ENCODE data around the gene ONECUT3. TPM values are rescaled to one million over a fixed set of nuclear protein-coding genes. Genes with fewer than 3 reads are reported as not detected.
"Not testable (repeated sequence)": the region's sequence is repeated elsewhere in the genome, so short reads cannot be mapped to it uniquely, and the experiment has no call there.

The ONECUT3 gene
- under 1 TPM in 2 of 4 donors, not detected in 2; 0.03 TPM for polyA plus RNA-seq (ENCODE audit: insufficient read length in 4 of 4)

DNA sequence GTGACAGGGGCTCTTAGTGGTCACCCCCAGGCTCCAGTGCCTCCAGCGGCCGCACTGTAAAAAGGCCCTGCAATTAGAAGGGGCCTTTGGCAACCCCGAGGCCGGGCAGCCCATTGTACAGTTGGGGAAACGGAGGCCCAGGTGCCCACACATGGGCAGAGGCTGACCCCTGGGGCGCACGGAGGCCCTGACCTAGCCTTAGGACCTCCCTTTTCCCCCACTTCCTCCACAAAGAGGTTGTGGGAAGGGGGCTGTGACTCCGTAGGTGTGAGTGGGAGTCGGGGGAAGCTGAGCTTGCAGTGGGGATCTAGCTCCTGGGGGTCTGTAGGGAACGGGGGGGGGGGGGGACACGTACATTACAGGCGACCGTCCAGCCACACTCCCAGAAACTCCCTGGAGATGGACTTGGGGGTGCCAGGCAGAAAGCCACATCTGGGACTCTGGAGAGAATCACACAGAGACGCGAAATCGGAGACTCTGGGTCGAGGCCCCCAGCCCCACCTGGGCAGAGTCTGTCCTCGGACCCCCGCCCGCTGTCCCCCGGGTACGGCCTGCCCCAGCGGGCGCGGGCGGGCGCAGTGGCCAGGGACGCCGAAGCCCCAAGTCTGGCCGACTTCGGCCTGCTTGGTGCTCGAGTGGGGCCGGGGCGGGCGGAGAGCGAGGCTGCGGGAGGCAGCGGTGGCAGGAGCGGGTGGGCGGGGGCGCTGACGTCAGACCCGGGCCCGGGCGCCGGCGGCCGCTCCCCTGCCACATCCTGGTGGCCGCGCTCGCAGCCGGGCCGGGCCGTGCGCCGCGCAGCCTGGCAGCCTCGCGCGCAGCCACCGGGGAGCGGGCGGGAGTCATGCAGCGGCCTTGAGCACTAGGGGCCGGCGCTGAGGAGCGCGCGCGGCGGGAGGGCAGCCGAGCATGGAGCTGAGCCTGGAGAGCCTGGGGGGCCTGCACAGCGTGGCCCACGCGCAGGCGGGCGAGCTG, at the start of gene ONECUT3:
TSS of gene ONECUT3 (plus strand) at position 750 of the 972 bp plus-strand sequence. CDS start at position 907, 157 bp downstream.
- DNase-seq (ENCODE audit: low read depth in 4 of 4, low spot score in 3 of 4), result no peak

DNA sequence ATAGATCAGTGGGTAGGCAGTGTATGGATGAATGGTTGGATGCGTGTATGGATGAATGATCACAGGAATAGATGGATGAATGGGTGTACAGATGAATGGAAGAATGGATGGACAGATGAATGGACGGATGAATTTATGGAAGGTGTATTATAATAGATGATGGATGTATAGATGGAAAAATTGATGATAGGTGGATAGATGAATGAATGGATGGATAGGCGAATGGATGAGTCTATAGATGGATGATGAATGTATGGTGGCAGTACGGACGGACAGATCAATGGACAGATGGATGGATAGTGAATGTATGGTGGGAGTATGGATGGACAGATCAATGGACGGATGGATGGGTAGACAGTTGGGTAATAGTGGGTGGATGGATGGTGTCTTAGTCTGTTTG, 49.0 kb upstream of the ONECUT3 start:
- DNase-seq (ENCODE audit: low read depth in 4 of 4, low spot score in 3 of 4), result no peak

DNA sequence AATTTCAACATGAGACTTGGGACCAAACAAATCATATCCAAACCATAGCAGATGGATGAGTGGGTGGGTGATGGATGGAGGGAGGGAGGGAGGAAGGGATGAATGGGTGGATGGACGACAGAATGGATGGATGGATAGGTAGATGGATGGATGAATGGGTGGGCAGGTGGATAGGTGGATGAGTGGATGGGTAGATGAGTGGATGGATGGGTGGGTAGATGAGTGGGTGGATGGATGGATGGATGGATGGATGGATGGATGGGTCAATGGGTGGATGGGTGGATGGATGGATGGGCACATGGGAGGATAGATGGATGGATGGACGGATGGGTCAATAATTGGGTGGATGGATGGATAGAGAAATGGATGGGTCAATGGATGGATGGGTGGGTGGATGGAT, 47.9 kb upstream of the ONECUT3 start:
- no peak for DNase-seq (ENCODE audit: low read depth in 4 of 4, low spot score in 3 of 4)

DNA sequence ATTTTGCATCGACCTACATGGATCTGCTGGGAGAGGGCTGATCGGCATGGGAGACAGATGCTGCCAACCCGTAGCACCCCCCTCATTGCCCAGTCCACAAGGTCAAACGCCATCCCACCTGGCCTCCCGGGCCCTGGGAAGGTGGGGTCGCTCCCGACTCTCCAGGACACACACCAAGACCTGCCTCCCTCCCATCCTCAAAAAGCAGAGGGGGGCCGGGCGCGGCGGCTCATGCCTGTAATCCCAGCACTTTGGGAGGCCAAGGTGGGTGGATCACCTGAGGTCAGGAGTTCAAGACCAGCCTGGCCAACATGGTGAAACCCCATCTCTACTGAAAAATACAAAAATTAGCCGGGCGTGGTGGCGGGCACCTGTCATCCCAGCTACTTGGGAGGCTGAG, 46.7 kb upstream of the ONECUT3 start:
- DNase-seq (ENCODE audit: low read depth in 4 of 4, low spot score in 3 of 4), result not testable (repeated sequence)

DNA sequence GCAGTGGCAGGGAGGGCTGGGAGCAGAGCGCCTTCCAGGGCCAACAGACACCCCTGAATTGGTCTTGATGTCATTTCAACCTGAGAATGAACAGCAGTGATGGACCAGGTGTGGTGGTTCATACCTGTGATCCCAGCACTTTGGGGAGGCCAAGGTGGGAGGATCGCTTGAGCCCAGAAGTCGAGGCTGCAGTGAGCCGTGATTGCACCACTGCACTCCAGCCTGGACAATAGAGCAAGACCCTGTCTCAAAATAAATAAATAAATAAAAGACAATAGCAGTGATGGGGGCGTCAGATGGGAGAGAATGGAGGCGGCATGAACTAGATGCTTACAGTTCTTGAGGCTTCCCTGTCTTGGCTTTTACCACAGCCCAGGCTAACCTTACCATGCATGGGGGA, 46.1 kb upstream of the ONECUT3 start:
- DNase-seq (ENCODE audit: low read depth in 4 of 4, low spot score in 3 of 4), result no peak

DNA sequence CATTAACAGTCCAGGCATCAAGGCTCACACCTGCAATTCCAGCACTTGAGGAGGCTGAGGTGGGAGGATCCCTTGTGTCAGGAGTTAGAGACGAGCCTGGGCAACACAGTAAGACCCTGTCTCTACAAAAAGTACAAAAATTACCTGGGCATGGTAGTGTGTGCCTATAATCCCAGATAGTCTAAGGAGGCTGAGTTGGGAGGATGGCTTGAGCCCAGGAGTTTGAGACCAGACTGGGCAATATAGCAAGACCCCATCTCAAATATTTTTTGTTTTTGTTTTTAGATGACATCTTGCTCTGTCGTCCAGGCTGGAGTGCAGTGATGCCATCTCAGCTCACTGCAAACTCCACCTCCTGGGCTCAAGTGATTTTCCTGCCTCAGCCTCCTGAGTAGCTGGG, 40.1 kb upstream of the ONECUT3 start:
- no peak for DNase-seq (ENCODE audit: low read depth in 4 of 4, low spot score in 3 of 4)

DNA sequence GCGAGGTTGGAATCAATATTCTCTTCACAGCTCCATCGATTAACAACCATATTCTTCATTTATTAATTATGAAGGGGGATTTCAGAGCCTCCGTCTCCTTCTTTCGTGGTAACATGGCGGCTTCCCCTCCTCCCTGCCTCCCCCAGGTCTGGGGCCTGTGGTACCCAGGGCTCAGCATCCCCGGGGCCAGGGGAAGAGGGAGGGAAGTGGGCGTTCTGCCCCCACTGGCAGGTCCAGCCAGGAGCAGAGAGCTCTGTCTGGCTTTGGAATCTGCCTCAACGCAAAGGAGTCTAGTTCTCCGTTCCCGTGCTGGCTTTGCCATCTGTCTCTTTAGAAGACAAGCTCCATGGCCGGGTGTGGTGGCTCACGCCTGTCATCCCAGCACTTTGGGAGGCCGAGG, 37.8 kb upstream of the ONECUT3 start:
- no peak for DNase-seq (ENCODE audit: low read depth in 4 of 4, low spot score in 3 of 4)

DNA sequence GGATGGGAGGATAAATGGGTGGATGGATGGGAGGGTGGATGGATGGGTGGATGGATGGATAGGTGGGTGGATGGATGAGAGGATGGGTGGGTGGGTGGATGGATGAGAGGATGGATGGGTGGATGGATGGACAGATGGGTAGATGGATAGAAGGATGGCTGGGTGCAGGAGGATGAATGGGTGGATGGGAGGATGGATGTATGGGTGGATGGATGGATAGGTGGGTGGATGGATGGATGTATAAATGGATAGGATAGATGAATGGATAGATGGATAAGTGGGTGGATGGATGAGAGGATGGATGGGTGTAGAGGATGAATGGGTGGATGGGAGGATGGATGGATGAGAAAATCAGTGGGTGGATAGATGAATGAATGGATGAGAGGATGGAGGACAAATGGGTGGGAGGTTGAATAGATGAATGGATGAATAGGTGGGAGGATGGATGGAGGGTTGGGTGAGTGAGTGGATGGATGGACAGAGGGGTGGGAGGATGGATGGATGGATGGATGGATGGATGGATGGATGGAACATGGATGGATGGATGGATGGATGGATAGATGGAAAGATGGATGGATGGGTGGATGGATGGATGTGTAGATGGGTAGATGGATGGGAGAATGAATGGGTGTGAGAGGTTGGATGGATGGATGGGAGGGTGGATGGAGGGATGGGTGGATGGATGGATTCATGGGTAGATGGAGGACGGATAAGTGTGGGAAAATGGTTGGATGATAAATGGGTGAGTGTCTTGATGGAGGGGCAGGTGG, 35.9 kb upstream of the ONECUT3 start:
- DNase-seq (ENCODE audit: low read depth in 4 of 4, low spot score in 3 of 4), result no peak

DNA sequence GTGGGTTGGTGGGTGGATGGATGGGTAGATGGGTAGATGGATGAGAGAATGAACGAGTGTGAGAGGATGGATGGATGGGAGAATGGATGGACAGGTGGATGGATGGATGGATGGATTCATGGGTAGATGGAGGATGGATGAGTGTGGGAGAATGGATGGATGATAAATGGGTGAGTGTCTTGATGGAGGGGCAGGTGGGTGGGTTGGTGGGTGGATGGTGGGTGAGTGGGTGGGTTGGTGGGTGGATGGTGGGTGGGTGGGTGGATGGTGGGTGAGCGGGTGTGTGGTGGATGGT, 35.4 kb upstream of the ONECUT3 start:
- no peak for DNase-seq (ENCODE audit: low read depth in 4 of 4, low spot score in 3 of 4)

DNA sequence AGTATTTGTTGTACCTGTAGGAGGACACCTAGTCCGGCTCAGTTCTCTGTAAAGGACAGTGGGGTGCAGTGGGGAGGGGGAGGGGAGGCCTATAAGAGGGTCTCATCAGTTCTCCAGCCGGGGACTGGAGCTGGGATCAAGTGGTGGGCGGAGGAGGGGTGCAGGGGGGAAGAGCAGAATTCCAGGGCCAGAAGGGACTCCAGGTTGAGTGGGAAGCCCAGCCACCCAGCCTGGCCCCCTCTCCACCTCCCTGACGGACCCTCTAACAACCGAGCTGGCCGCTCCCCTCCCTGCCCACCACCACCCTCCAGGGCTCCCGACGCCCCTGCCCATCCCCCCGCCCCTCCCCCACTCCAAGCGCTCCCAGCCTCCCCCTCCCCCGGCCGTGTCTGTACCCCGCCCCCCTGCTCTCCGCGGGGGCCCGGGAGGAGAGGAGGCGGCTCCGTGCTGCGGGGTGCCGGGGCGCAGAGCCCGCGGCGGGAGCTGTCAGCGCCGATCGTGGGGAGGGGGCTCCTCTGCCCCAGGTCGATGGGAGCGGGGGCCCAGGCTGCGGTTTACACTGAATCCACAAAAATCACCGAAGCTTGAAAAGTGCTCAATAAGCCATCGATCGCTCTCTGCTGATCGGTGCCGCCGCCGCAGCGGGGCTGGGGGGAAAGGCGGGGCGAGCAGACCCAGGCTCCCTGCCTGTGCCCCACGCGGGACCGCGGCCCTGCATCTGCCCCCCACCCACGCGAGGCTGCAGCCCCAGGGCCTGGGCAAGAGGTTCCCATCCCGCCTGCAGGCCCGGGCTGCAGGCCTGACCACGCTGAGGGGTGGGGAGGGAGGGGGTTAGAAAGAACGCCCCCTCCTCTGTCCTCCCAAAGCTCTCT, 34.6 kb upstream of the ONECUT3 start:
- no peak for DNase-seq (ENCODE audit: low read depth in 4 of 4, low spot score in 3 of 4)

DNA sequence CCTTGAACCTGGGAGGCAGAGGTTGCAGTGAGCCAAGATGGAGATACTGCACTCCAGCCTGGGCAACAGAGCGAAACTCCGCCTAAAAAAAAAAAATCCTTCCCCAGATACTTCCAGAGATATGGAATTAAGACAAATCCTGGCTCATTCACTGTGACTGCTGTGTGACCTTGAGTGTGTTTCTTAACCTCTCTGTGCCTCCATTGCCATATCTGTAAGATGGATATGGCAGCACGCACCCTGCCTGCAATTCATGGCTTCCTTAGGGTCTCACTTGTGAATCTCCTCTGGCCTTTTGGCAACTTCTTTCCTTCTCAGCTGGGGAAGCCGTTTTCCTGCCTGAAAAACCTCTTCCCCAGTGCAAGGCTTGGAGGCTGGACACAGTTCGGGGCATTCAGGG, 33.8 kb upstream of the ONECUT3 start:
- no peak for DNase-seq (ENCODE audit: low read depth in 4 of 4, low spot score in 3 of 4)

DNA sequence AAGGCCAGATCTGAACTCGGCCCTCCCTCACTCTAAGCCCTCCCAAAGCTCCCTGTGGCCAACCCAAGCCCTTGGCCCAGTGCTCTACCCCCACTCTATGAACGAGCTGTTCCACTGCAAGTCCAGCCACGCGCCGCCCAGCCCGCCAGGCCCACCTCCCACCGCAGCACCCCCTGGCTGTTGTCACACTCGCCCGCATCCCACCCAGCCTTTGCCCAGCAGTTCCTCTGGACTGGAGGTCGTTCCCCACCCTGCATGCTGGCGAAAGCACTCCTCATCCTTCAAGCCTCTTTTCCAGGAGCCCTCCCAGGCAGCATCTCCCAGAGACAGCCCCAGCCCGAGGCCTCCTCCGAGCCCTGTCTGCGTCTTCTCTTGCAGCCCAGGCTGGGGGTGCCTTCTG, 33.1 kb upstream of the ONECUT3 start:
- no peak for DNase-seq (ENCODE audit: low read depth in 4 of 4, low spot score in 3 of 4)

DNA sequence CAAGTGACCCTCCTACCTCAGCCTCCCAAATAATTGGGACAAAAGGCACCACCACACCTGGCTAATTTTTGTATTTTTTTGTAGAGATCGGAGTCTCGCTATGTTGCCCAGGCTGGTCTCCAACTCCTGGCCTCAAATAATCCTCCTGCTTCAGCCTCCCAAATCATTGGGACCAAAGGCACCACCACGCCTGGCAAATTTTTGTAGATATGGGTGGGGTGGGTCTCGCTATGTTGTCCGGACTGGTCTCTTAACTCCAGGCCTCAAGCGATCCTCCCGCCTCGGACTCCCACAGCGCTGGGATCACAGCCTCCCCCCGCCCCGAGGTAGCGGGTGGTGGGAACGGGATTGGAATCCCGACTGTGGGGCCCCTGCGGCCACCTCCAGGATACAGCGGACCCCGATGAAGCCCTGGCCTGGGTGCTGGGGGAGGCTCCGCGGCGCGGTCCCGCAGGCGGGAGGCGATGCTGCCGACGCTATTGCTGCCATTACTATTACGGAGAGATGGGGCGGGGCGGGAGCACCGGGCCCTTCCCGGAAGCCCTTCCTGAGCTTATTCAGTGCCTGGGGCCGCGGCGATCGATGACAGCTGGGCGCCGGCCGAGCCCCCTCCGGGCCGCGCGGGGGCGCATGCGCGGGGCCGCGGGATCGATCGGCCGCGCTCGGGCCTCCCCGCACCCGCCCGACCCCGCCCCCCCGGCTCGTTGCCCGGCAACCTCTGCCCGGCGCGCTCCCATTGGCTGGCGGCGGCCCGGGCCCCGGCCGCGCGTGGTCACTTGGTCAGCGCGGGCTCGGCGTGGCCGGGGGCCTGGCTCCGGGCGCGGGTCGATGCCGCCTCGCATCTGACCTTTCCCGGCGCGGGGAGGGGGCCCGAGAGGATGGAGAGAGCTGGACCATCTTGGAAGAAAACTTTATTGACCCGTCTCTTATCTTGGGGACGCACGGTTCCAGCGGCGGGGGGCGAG, 27.9 kb upstream of the ONECUT3 start:
- peak in 1 of 4 donors; percentile 35 for DNase-seq (ENCODE audit: low read depth in 4 of 4, low spot score in 3 of 4)

DNA sequence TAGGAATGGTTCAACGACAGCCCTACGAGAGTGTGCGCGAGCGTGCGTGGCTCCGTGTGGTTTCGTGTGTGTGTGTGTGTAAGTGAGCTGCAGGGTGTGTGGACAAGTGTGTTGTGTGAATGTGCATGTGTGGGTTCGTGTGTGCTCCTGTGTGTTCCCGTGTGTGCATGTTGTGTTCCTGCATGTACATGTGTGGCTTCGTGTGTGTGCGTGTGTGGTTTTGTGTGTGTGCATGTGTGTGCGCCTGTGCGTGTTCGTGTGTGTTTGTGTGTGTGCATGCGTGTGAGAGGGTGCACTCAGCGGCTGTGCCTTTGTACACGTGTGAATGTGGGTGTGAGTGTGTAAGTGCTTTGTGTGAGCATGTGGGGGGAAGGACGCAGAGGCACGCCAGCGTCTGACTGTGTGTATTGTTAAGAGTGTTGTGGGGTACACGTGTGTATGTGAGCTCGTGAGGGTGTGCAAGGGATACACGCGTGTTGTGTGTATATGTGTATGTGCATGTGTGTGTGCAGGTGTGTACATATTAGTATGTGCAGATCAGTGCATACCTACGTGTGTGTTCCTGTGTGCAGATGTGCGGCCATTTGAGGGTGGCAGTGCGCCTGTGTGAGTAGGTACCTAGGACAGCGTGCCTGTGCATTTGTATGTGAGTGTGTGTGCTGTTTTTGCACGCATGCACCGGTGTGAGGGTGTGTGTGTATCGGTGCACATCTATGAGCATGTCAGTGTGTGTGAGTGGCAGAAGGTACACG, 24.3 kb upstream of the ONECUT3 start:
- no peak for DNase-seq (ENCODE audit: low read depth in 4 of 4, low spot score in 3 of 4)

DNA sequence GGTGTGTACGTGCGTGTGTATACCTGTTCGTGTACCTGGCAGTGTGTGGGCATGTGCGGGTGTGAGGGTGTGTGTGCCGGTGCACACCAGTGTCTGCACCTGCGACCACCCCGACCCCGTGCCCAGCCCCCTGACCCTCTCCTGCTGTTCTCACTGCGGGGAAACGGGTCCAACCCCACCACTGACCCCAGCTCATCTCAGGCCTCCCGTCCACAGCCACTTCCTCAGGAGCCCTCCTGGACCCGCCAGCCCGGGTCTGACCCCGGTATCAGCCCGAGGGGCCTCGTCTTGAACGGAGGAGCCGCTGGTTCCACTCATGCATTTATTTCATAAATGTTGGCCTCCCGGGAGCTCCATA, 23.8 kb upstream of the ONECUT3 start:
- DNase-seq (ENCODE audit: low read depth in 4 of 4, low spot score in 3 of 4), result no peak

DNA sequence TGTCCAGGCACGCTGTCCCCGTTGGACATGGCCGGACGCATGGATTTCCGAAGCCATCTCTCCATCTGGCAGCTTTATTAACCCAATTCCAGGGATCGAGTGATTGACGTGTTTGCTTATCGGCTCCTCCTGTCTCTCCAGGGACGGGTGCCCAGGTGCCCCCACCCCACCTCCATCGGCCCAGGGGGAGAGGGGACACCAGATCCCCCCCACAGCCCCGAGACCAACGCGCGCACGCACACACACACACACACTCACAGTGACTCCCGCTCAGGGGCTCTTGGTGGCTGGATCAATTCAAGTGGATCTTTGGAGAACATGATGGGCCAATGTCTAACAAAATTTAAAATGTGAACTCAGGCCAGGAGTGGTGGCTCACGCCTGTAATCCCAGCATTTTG, 23.1 kb upstream of the ONECUT3 start:
- no peak for DNase-seq (ENCODE audit: low read depth in 4 of 4, low spot score in 3 of 4)

DNA sequence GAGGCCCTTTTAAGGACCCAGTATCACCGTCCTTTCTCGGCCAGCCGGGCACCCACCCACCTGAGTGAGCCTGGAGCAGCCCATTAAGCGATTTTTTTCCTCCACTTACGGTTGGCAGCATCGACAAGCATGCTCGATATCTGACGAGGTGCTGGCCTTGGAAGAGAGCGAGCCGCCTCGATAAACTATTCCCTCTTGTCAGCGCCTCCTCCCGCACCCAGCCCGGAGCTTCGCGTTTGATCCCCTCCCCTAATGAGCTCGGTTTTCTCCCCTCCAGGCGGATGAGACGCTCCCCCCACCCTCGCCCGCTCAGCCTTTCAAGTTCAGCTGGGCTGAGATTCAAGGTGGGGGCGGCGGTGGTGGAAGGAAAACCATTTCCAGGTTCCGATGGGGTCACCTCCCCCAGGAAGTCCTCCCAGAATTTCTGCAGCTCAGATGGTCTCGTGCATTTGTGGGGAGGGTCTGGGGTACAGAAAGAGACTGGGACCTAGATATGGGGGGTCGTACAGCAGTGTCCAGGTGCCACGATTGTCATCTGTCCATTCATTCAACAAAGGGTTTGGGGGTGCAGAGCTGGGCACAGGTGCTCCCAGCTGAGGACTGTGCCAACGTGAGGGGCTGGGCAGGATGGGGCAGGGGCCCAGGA, 18.9 kb upstream of the ONECUT3 start:
- no peak for DNase-seq (ENCODE audit: low read depth in 4 of 4, low spot score in 3 of 4)

DNA sequence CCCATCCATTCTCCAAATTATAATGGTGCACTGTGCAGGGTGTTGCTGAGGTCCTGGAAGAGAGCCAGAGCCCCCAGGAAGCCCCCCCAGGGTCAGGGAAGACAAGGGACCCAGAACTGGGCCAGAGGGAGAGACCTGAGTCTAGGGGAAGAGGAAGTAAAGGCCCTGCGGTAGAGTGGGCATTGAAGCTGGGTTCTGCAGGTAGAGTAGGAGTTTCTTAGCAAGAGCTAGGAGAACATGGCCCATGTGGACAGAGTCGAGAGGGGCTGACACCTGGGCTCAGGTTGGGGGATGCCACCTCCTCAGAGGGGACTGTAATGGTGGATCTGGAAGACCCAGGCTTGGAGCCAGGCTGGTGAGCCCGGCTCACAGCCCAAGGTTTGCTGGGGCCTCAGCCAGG, 17.0 kb upstream of the ONECUT3 start:
- DNase-seq (ENCODE audit: low read depth in 4 of 4, low spot score in 3 of 4), result no peak

DNA sequence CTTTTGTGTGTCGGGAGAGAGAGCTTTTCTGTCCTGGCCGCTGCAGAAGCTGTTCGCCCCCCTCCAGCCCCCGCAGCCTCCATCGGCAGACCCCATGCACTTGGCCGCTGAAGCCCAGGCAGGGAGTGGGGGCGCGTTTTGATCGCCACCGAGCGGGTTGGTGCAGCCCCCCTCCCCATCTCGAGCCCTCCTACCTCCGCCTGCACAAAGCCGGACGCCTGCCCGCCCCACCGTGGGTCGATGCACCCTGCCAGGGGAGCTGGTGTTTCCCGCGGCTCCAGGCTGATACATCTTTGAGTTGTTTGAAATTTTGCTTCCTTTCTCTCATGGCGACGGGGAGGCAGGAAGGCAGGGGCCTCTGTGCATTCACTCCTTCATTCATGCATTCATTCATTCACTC, 16.4 kb upstream of the ONECUT3 start:
- DNase-seq (ENCODE audit: low read depth in 4 of 4, low spot score in 3 of 4), result no peak

Measured in right renal pelvis (tissue), 4 donors.